Parathyroid adenoma (tissue), 2 donors: Measurements from ENCODE around the gene NGLY1.

ENCODE experiments used
- H2AFZ ChIP-seq: fragments of 300-600 bp; sonication (generic); one replicate; pipeline ENCODE4 v1.7.0; 2017; ENCODE audit warnings: antibody characterized with exemption, mild to moderate bottlenecking
- H3K27ac ChIP-seq: fragments of 300-600 bp; sonication (generic); one replicate; pipeline ENCODE4 v1.7.0; 2017
- H3K27me3 ChIP-seq: fragments of 300-600 bp; sonication (generic); one replicate; pipeline ENCODE4 v1.7.0; 2017; ENCODE audit warnings: low read length; ENCODE audit not compliant: control insufficient read depth, insufficient read depth
- H3K36me3 ChIP-seq: fragments of 300-600 bp; sonication (generic); one replicate; pipeline ENCODE4 v1.7.0; 2017; ENCODE audit warnings: low read length; ENCODE audit not compliant: control insufficient read depth, insufficient read depth
- H3K4me1 ChIP-seq: fragments of 300-600 bp; sonication (generic); one replicate; pipeline ENCODE4 v1.7.0; 2017; ENCODE audit warnings: control low read depth
- H3K4me2 ChIP-seq: fragments of 300-600 bp; sonication (generic); one replicate; pipeline ENCODE4 v1.7.0; 2017; ENCODE audit warnings: low read length
- H3K4me3 ChIP-seq: fragments of 300-600 bp; sonication (generic); one replicate; pipeline ENCODE4 v1.7.0; 2017; ENCODE audit warnings: low read depth, low read length
- H3K79me2 ChIP-seq: fragments of 300-600 bp; sonication (generic); one replicate; pipeline ENCODE4 v1.7.0; 2017; ENCODE audit warnings: control low read depth
- H3K9ac ChIP-seq: fragments of 300-600 bp; sonication (generic); one replicate; pipeline ENCODE4 v1.7.0; 2017; ENCODE audit warnings: mild to moderate bottlenecking
- H3K9me3 ChIP-seq: fragments of 300-600 bp; sonication (generic); one replicate; pipeline ENCODE4 v1.7.0; 2017; ENCODE audit warnings: low read length; ENCODE audit not compliant: control insufficient read depth
- TF ChIP-seq, protein P1 (sequence below): fragments of 300-600 bp; sonication (generic); IDR thresholded peaks from one replicate; pipeline ENCODE4 v1.7.0; 2017; ENCODE audit warnings: antibody characterized with exemption, mild to moderate bottlenecking
- donor health status: primary hyperparathyroidism.

Gene NGLY1

DNA sequence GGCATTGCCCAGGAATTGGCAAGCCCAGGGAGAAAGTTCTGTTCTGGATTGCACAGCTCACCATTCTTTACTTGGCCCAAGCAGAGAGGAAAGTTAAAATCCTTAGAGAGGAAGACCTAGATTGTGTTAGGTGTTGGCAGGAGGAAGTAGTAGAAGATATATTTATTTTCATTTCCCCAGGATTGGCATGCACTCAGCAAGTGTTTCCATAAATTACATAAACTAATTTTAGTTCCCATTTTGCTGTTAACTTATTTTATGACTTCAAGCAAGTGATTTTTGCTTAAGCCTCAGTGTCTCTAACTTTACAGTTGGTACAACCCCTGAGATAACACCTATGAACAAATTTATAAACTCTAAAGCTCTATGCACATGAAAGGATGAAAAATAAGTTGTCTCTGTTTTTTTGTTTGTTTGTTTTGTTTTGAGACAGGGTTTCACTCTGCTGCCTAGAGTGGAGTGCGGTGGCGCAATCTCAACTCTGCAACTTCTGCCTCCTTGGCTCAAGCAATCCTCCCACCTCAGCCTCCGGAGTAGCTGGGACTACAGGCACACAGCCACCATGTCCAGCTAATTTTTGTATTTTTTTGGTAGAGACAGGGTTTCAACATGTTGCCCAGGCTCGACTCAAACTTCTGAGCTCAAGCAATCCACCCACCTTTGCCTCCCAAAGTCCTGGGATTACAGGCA is 87.4 kb downstream of the NGLY1 start:
- Histone ChIP-seq H2AFZ (no peak overlapping the region), H3K36me3 (no peaks in the 10 kb centered on the region), H3K4me3 (no peak overlapping the region), H3K79me2 (no peaks in the 10 kb centered on the region), H3K27me3 (no peaks in the 10 kb centered on the region), H3K4me2 (no peak overlapping the region), H3K9ac (no peak overlapping the region), H3K9me3 (no peaks in the 10 kb centered on the region), H3K4me1 (no peaks in the 10 kb centered on the region), H3K27ac (no peak overlapping the region)
- TF ChIP-seq, protein P1, sequence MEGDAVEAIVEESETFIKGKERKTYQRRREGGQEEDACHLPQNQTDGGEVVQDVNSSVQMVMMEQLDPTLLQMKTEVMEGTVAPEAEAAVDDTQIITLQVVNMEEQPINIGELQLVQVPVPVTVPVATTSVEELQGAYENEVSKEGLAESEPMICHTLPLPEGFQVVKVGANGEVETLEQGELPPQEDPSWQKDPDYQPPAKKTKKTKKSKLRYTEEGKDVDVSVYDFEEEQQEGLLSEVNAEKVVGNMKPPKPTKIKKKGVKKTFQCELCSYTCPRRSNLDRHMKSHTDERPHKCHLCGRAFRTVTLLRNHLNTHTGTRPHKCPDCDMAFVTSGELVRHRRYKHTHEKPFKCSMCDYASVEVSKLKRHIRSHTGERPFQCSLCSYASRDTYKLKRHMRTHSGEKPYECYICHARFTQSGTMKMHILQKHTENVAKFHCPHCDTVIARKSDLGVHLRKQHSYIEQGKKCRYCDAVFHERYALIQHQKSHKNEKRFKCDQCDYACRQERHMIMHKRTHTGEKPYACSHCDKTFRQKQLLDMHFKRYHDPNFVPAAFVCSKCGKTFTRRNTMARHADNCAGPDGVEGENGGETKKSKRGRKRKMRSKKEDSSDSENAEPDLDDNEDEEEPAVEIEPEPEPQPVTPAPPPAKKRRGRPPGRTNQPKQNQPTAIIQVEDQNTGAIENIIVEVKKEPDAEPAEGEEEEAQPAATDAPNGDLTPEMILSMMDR = no peak

DNA sequence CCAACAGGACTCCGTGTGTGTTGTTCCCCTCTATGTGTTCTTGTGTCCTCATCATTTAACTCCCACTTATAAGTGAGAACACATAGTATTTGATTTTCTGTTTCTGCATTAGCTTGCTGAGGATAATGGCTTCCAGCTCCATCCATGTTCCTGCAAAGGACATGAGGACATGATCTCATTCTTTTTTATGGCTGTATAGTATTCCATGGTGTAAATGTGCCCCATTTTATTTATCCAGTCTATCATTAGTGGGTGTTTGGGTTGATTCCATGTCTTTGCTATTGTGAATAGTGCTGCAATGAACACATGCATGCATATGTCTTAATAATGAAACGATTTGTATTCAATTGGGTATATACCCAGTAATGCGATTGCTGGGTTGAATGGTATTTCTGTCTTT is 90.0 kb downstream of the NGLY1 start:
- Histone ChIP-seq H3K27ac (no peak overlapping the region), H3K9ac (no peak overlapping the region), H3K27me3 (no peaks in the 10 kb centered on the region), H2AFZ (no peak overlapping the region), H3K4me1 (no peaks in the 10 kb centered on the region), H3K36me3 (no peaks in the 10 kb centered on the region), H3K4me3 (no peak overlapping the region), H3K79me2 (no peaks in the 10 kb centered on the region), H3K9me3 (no peaks in the 10 kb centered on the region), H3K4me2 (no peak overlapping the region)
- TF ChIP-seq, protein P1 = no peak

DNA sequence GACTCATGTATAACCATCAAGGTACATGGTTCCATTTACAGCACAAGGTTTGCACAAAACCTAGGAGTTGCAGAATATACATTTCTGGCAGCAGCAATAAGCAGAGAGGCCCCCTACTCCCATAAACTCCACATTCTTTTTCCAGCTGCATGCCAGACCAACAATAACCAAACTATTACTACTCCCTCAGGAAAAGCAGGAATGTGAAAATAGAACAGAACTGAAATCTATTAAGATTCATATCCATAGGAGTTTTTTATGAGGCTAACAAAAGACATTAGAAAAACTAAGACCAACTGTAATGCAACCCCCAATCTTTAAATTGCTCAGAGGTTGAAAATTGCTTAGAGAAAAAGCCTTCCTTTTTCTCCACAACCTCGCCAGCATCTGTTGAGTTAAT is 90.9 kb downstream of the NGLY1 start:
- Histone ChIP-seq H3K9me3 (no peaks in the 10 kb centered on the region), H3K4me3 (no peak overlapping the region), H3K27me3 (no peaks in the 10 kb centered on the region), H3K79me2 (no peaks in the 10 kb centered on the region), H3K27ac (no peak overlapping the region), H3K36me3 (no peaks in the 10 kb centered on the region), H2AFZ (no peak overlapping the region), H3K4me1 (no peaks in the 10 kb centered on the region), H3K9ac (no peak overlapping the region), H3K4me2 (no peak overlapping the region)
- TF ChIP-seq, protein P1 = no peak

DNA sequence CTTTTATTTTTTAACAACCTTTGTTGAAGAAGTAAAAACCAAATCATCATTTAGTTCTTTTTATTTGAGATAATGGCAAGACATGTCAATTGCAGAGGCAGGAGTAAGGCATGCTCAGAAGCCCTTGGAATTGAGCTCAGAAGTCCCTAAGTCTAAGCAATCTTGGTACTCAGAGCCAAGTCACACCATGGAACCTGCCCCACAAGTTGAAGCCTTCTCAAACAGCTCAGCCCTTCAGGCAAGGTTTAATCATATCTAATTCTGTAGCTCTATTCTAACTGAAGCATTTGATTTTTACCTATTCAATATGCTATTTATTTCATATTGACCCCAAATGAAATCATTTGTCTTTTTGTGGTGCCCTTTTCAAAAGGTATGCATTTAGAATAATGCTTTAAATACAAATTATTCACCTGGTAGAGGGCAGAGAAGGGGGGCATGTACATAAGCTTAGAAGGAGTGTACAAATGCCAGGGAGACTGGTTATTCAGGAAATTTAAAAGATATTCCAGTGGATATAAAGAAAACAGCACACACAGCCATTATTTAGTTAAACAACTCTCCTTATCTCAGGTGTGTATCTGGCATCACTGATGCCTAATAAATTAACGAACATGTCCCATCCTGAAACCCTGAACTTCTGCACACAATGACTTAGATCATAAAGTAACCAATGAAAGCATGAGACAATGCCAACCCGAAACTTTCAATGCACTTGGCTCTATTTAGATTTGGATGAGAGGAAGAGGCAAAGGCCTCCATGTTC is 92.3 kb downstream of the NGLY1 start:
- Histone ChIP-seq H3K4me2 (no peak overlapping the region), H3K9me3 (no peaks in the 10 kb centered on the region), H2AFZ (no peak overlapping the region), H3K9ac (no peak overlapping the region), H3K27me3 (no peaks in the 10 kb centered on the region), H3K36me3 (no peaks in the 10 kb centered on the region), H3K4me3 (no peak overlapping the region), H3K27ac (no peak overlapping the region), H3K79me2 (no peaks in the 10 kb centered on the region), H3K4me1 (no peaks in the 10 kb centered on the region)
- TF ChIP-seq, protein P1 = no peak
